Transverse colon (tissue), 4 donors: ENCODE data around the gene TIGD1.

Experiments
- CTCF ChIP-seq, 5 experiments: fragments of 200-600 bp in 3 of 5; fragments of 450-650 bp in 2 of 5; sonication (generic) in 3 of 5; IDR thresholded peaks; 1 replicate in 2 of 5; 2 replicates in 3 of 5; pipeline ENCODE4 v1.5.1; 2016 to 2017; ENCODE audit warnings: antibody characterized with exemption in 5 of 5, inconsistent platforms in 3 of 5, mild to moderate bottlenecking in 2 of 5, moderate library complexity in 1 of 5
- EP300 ChIP-seq: sonication (generic); formaldehyde crosslinking; IDR thresholded peaks from one replicate; pipeline ENCODE4 v1.6.1; 2017; ENCODE audit warnings: antibody characterized with exemption, low read depth
- POLR2A ChIP-seq: fragments of 450-650 bp; IDR thresholded peaks from one replicate; pipeline ENCODE4 v1.6.1; 2016; ENCODE audit warnings: antibody characterized with exemption, mild to moderate bottlenecking, moderate library complexity
- POLR2AphosphoS5 ChIP-seq, 3 donors: sonication (generic); formaldehyde crosslinking; IDR thresholded peaks; one replicate each; pipeline ENCODE4 v1.6.1; 2016; ENCODE audit warnings: antibody characterized with exemption in 3 of 3

GRCh38 chr2:232543928-232544631 is 6.3 kb downstream of the TIGD1 start:
- no peak for TF ChIP-seq CTCF (IDR thresholded peaks at IDR 0.05)
- no peak for TF ChIP-seq POLR2A
- TF ChIP-seq EP300: no peak
- TF ChIP-seq POLR2AphosphoS5 (IDR thresholded peaks at IDR 0.05): no peak
